HepG2 (cell line): ENCODE results near the gene NUBPL. TPM values are rescaled to one million over a fixed set of nuclear protein-coding genes. Genes with fewer than 3 reads are reported as not detected.

ENCODE experiments used
- ARNT ChIP-seq: fragments of 450-650 bp; IDR thresholded peaks from 2 replicates; pipeline ENCODE4 v1.6.1; 2017
- BRCA1 ChIP-seq: sonication (generic); formaldehyde crosslinking; IDR thresholded peaks from 2 replicates; pipeline ENCODE4 v1.4.0; 2020; ENCODE audit warnings: missing genetic modification reagents
- CAMTA2 ChIP-seq: sonication (generic); formaldehyde crosslinking; IDR thresholded peaks from 2 replicates; pipeline ENCODE4 v1.4.0; 2020; ENCODE audit warnings: mild to moderate bottlenecking, missing genetic modification reagents, borderline replicate concordance
- CBX1 ChIP-seq: IDR thresholded peaks from one replicate; pipeline ENCODE4 v1.6.1; 2016; ENCODE audit warnings: antibody characterized with exemption, low read depth
- HNRNPLL ChIP-seq: fragments of 200-400 bp; formaldehyde crosslinking; IDR thresholded peaks from 2 replicates; pipeline ENCODE4 v1.6.1; 2017; ENCODE audit warnings: mild to moderate bottlenecking, low read depth, low read length; ENCODE audit not compliant: poor library complexity, severe bottlenecking
- MAFK ChIP-seq, 2 experiments: IDR thresholded peaks in 1 of 2; conservative IDR thresholded peaks in 1 of 2; 2 replicates each; pipeline ENCODE4 v1.6.1; 2011; ENCODE audit warnings: improper control_type of control experiment in 2 of 2, low read length in 2 of 2
- PHF8 ChIP-seq: sonication (generic); formaldehyde crosslinking; IDR thresholded peaks from 2 replicates; pipeline ENCODE4 v1.5.0; 2020; ENCODE audit warnings: missing genetic modification reagents
- PLRG1 ChIP-seq: fragments of 450-650 bp; conservative IDR thresholded peaks from 2 replicates; pipeline ENCODE4 v1.6.1; 2016
- POLR2AphosphoS2 ChIP-seq: IDR thresholded peaks from 2 replicates; pipeline ENCODE4 v1.6.1; 2011; ENCODE audit warnings: low read depth, low read length, improper control_type of control experiment
- RFXANK ChIP-seq: IDR thresholded peaks from 2 replicates; pipeline ENCODE4 v1.6.1; 2016
- SIX4 ChIP-seq: sonication (generic); formaldehyde crosslinking; IDR thresholded peaks from 2 replicates; pipeline ENCODE4 v1.4.0; 2020; ENCODE audit warnings: missing genetic modification reagents
- SRY ChIP-seq: sonication (generic); formaldehyde crosslinking; IDR thresholded peaks from 2 replicates; pipeline ENCODE4 v1.8.0; 2022; ENCODE audit warnings: mild to moderate bottlenecking, missing genetic modification reagents
- TAF1 ChIP-seq: sonication (generic); formaldehyde crosslinking; IDR thresholded peaks from 2 replicates; pipeline ENCODE4 v1.4.0; 2020; ENCODE audit warnings: missing genetic modification reagents
- ZBTB2 ChIP-seq: sonication (generic); formaldehyde crosslinking; IDR thresholded peaks from 2 replicates; pipeline ENCODE4 v1.8.0; 2022; ENCODE audit warnings: low read depth, missing genetic modification reagents
- ZBTB44 ChIP-seq: sonication (generic); formaldehyde crosslinking; IDR thresholded peaks from 2 replicates; pipeline ENCODE4 v1.4.0; 2020; ENCODE audit warnings: missing genetic modification reagents
- ZC3H4 ChIP-seq: sonication (generic); formaldehyde crosslinking; IDR thresholded peaks from 2 replicates; pipeline ENCODE4 v1.4.0; 2020; ENCODE audit warnings: missing genetic modification reagents, borderline replicate concordance
- ZMYM2 ChIP-seq: sonication (generic); formaldehyde crosslinking; IDR thresholded peaks from 2 replicates; pipeline ENCODE4 v1.8.0; 2022; ENCODE audit warnings: mild to moderate bottlenecking, missing genetic modification reagents
- ZNF33A ChIP-seq: sonication (generic); formaldehyde crosslinking; IDR thresholded peaks from 2 replicates; pipeline ENCODE4 v1.5.1; 2020; ENCODE audit warnings: missing genetic modification reagents, mild to moderate bottlenecking, moderate library complexity, borderline replicate concordance
- ZNF549 ChIP-seq: sonication (generic); formaldehyde crosslinking; IDR thresholded peaks from 2 replicates; pipeline ENCODE4 v1.5.0; 2020; ENCODE audit warnings: missing genetic modification reagents
- ZNF704 ChIP-seq: sonication (generic); formaldehyde crosslinking; IDR thresholded peaks from 2 replicates; pipeline ENCODE4 v1.8.1; 2023; ENCODE audit warnings: mild to moderate bottlenecking, inconsistent platforms, moderate library complexity, missing genetic modification reagents, borderline replicate concordance
- ZNF766 ChIP-seq: sonication (generic); formaldehyde crosslinking; IDR thresholded peaks from 2 replicates; pipeline ENCODE4 v1.5.0; 2020; ENCODE audit warnings: missing genetic modification reagents, borderline replicate concordance
- ZNF784 ChIP-seq: sonication (generic); formaldehyde crosslinking; IDR thresholded peaks from 2 replicates; pipeline ENCODE4 v1.5.1; 2020; ENCODE audit warnings: missing genetic modification reagents, mild to moderate bottlenecking, borderline replicate concordance
- ZNF800 ChIP-seq: sonication (generic); formaldehyde crosslinking; IDR thresholded peaks from 2 replicates; pipeline ENCODE4 v1.4.0; 2020; ENCODE audit warnings: missing genetic modification reagents
- ZSCAN20 ChIP-seq: sonication (generic); formaldehyde crosslinking; IDR thresholded peaks from 2 replicates; pipeline ENCODE4 v1.4.0; 2020; ENCODE audit warnings: missing genetic modification reagents, mild to moderate bottlenecking, borderline replicate concordance
- polyA plus RNA-seq, 8 experiments: library from polyadenylated mRNA; depleted of rRNA in 3 of 8; stranded (reverse) in 7 of 8; unstranded in 1 of 8; fragments of >200 nt; fragmentation: Illumina TruSeq in 4 of 8; extraction: Trizol in 4 of 8; gene quantifications; 2 replicates each; pipeline versions ENCODE4 v1.2.1 to v1.2.3, GENCODE V29; 2011 to 2016; ENCODE audit warnings: low read depth in 4 of 8, missing spikeins in 1 of 8, mixed read lengths in 1 of 8; ENCODE audit not compliant: insufficient read depth in 1 of 8
- total RNA-seq, 5 experiments: library from RNA; depleted of rRNA; stranded (reverse); fragments of >200 nt; fragmentation: Illumina TruSeq; extraction: Trizol; gene quantifications; 2 replicates each; pipeline ENCODE4 v1.2.3, GENCODE V29; 2016; ENCODE audit warnings: low read depth in 1 of 5

NUBPL gene
- total and polyA plus RNA-seq, 2 of the 13 experiments (the other 11 are each of a cell fraction or from before 2014, with no cell fraction given): 21.3 to 44.1 TPM

GRCh38 chr14:31717294-31718085, 156.3 kb downstream of the NUBPL start (continued):
- peak; percentile 92 for TF ChIP-seq ZNF784 (CRISPR knock-in tag)
- no peak for TF ChIP-seq SRY (CRISPR knock-in tag)
- TF ChIP-seq TAF1 (CRISPR knock-in tag): no peak
- TF ChIP-seq BRCA1: peak; percentile 43; the same call in 1 of the 2 replicates
- TF ChIP-seq ZNF766 (CRISPR knock-in tag): no peak
- no peak for TF ChIP-seq PHF8 (CRISPR knock-in tag)
- TF ChIP-seq ZNF549 (CRISPR knock-in tag): no peak
- TF ChIP-seq ARNT: no peak
- TF ChIP-seq ZC3H4 (CRISPR knock-in tag): no peak
- no peak for TF ChIP-seq ZNF800
- 0 out of 2 replicates have a peak, but pooled peaks have one; percentile 42 for TF ChIP-seq ZBTB2 (CRISPR knock-in tag)
- no peak for TF ChIP-seq ZNF704 (CRISPR knock-in tag)
- no peak for TF ChIP-seq CAMTA2 (CRISPR knock-in tag)
- no peak for TF ChIP-seq HNRNPLL
- TF ChIP-seq ZNF33A (CRISPR knock-in tag): peak; percentile 90; the same call in 1 of the 2 replicates
- peak; percentile 25 to 53; a peak in 1 of 4 replicates for TF ChIP-seq MAFK (conservative IDR thresholded peaks at IDR 0.05 in 1 of 2, IDR thresholded peaks at IDR 0.05 in 1 of 2; ENCODE audit: low read length in 2 of 2)
- TF ChIP-seq ZSCAN20 (CRISPR knock-in tag): peak; percentile 93
- TF ChIP-seq SIX4 (CRISPR knock-in tag): no peak
- no peak for TF ChIP-seq PLRG1
- TF ChIP-seq POLR2AphosphoS2: no peak
- TF ChIP-seq CBX1: no peak
- TF ChIP-seq ZMYM2 (CRISPR knock-in tag): peak; percentile 77
- peak; percentile 75; the same call in 1 of the 2 replicates for TF ChIP-seq RFXANK
- no peak for TF ChIP-seq ZBTB44
